K562 (cell line): Measurements from ENCODE around the gene TMEM95. TPM values are rescaled to one million over a fixed set of nuclear protein-coding genes. Genes with fewer than 3 reads are reported as not detected.

Experiments used
- ARID3A ChIP-seq: IDR thresholded peaks from 2 replicates; pipeline ENCODE4 v1.6.1; 2012; ENCODE audit warnings: low read depth, low read length, improper control_type of control experiment, borderline replicate concordance
- ETV1 ChIP-seq: fragments of 450-650 bp; conservative IDR thresholded peaks from 2 replicates; pipeline ENCODE4 v1.6.1; 2016; ENCODE audit warnings: missing genetic modification characterization, control low read depth, low read depth, missing compliant biosample characterization
- ETV6 ChIP-seq, 3 experiments: fragments of 150-350 bp in 1 of 3; sonication (generic) in 1 of 3; formaldehyde crosslinking in 1 of 3; IDR thresholded peaks; 2 replicates each; pipeline versions ENCODE4 v1.6.1 to v1.8.0; 2014 to 2022; ENCODE audit warnings: borderline replicate concordance in 2 of 3, low read depth in 2 of 3, antibody characterized with exemption in 1 of 3, low read length in 1 of 3, mild to moderate bottlenecking in 1 of 3, missing genetic modification reagents in 1 of 3
- HNRNPH1 ChIP-seq: fragments of 200-400 bp; formaldehyde crosslinking; optimal IDR thresholded peaks from 2 replicates; pipeline ENCODE3; 2017; ENCODE audit warnings: low read depth, mild to moderate bottlenecking, low read length, moderate library complexity
- HNRNPK ChIP-seq: fragments of 200-400 bp; formaldehyde crosslinking; IDR thresholded peaks from one replicate; pipeline ENCODE4 v1.6.1; 2018; ENCODE audit warnings: mild to moderate bottlenecking, low read depth, low read length; ENCODE audit not compliant: poor library complexity, severe bottlenecking
- NR3C1 ChIP-seq: sonication (generic); formaldehyde crosslinking; IDR thresholded peaks from 2 replicates; pipeline ENCODE4 v1.8.1; 2022; ENCODE audit warnings: missing genetic modification reagents
- PHF20 ChIP-seq: fragments of 450-650 bp; IDR thresholded peaks from 2 replicates; pipeline ENCODE4 v1.6.1; 2018; ENCODE audit not compliant: partially characterized antibody
- SRSF3 ChIP-seq: fragments of 200-400 bp; formaldehyde crosslinking; IDR thresholded peaks from 2 replicates; pipeline ENCODE4 v1.6.1; 2016; ENCODE audit warnings: mild to moderate bottlenecking, low read length, moderate library complexity; ENCODE audit not compliant: insufficient read depth
- SRSF7 ChIP-seq: fragments of 200-400 bp; formaldehyde crosslinking; optimal IDR thresholded peaks from 2 replicates; pipeline ENCODE3; 2017; ENCODE audit warnings: mild to moderate bottlenecking, low read depth, low read length
- TRIM28 ChIP-seq: fragments of 450-650 bp; IDR thresholded peaks from 2 replicates; pipeline ENCODE4 v1.6.1; 2017
- ZFP1 ChIP-seq: fragments of 450-650 bp; formaldehyde crosslinking; IDR thresholded peaks from 2 replicates; pipeline ENCODE4 v1.4.0; 2020; ENCODE audit warnings: mild to moderate bottlenecking, mixed read lengths
- ZFP36 ChIP-seq: fragments of 150-350 bp; IDR thresholded peaks from 2 replicates; pipeline ENCODE4 v1.6.1; 2018; ENCODE audit warnings: low read length, low read depth; ENCODE audit not compliant: partially characterized antibody
- ZKSCAN8 ChIP-seq: fragments of 200-800 bp; sonication (Bioruptor generic); IDR thresholded peaks from 2 replicates; pipeline ENCODE4 v1.6.1; 2016; ENCODE audit warnings: missing genetic modification characterization, missing compliant biosample characterization
- ZNF639 ChIP-seq, 2 experiments: fragments of 200-800 bp in 1 of 2; sonication (Bioruptor generic) in 1 of 2; sonication (generic) in 1 of 2; formaldehyde crosslinking in 1 of 2; IDR thresholded peaks in 1 of 2; conservative IDR thresholded peaks in 1 of 2; 2 replicates each; pipeline versions ENCODE4 v1.5.0 to v1.6.1; 2016 to 2020; ENCODE audit warnings: missing compliant biosample characterization in 1 of 2, missing genetic modification characterization in 1 of 2, missing genetic modification reagents in 1 of 2
- ZNF76 ChIP-seq: fragments of 250-450 bp; sonication (Bioruptor Pico); IDR thresholded peaks from 2 replicates; pipeline ENCODE4 v1.4.0; 2020; ENCODE audit warnings: mild to moderate bottlenecking, moderate library complexity, borderline replicate concordance
- ZSCAN32 ChIP-seq: fragments of 450-650 bp; formaldehyde crosslinking; IDR thresholded peaks from 2 replicates; pipeline ENCODE4 v1.4.0; 2020; ENCODE audit warnings: mild to moderate bottlenecking, moderate library complexity
- polyA plus RNA-seq, 8 experiments: library from polyadenylated mRNA; depleted of rRNA in 4 of 8; stranded (reverse) in 5 of 8; unstranded in 3 of 8; fragments of >200 nt; fragmentation: Nextera tagmentation in 2 of 8; fragmentation: Illumina TruSeq in 1 of 8; extraction: Ambion mirVana in 2 of 8; extraction: Trizol in 1 of 8; gene quantifications; 2 replicates each; pipeline versions ENCODE4 v1.2.1 to v1.2.3, GENCODE V29; 2011 to 2014; ENCODE audit warnings: inconsistent platforms in 1 of 8, missing spikeins in 1 of 8
- total RNA-seq, 7 experiments: library from RNA; depleted of rRNA in 6 of 7; stranded (reverse); fragments of >200 nt in 6 of 7; fragmentation: Illumina TruSeq in 2 of 7; extraction: Trizol in 2 of 7; gene quantifications; 2 replicates each; pipeline versions ENCODE4 v1.2.1 to v1.2.3, GENCODE V29; 2011 to 2021; ENCODE audit warnings: low replicate concordance in 1 of 7
- TF ChIP-seq, protein P1 (sequence below): fragments of 450-650 bp; formaldehyde crosslinking; IDR thresholded peaks from 2 replicates; pipeline ENCODE4 v1.4.0; 2022; ENCODE audit warnings: missing genetic modification characterization
- TF ChIP-seq, protein P2 (sequence below): fragments of 250-450 bp; sonication (Bioruptor Pico); IDR thresholded peaks from 2 replicates; pipeline ENCODE4 v1.8.0; 2021; ENCODE audit warnings: moderate library complexity, mild to moderate bottlenecking, inconsistent platforms
- TF ChIP-seq, protein P3 (sequence below): sonication (generic); formaldehyde crosslinking; IDR thresholded peaks from 2 replicates; pipeline ENCODE4 v1.8.1; 2022; ENCODE audit warnings: missing genetic modification reagents

The TMEM95 gene
- total and polyA plus RNA-seq, 9 of the 15 experiments (the other 6 are each of a cell fraction or from before 2014, with no cell fraction given) = not detected

DNA sequence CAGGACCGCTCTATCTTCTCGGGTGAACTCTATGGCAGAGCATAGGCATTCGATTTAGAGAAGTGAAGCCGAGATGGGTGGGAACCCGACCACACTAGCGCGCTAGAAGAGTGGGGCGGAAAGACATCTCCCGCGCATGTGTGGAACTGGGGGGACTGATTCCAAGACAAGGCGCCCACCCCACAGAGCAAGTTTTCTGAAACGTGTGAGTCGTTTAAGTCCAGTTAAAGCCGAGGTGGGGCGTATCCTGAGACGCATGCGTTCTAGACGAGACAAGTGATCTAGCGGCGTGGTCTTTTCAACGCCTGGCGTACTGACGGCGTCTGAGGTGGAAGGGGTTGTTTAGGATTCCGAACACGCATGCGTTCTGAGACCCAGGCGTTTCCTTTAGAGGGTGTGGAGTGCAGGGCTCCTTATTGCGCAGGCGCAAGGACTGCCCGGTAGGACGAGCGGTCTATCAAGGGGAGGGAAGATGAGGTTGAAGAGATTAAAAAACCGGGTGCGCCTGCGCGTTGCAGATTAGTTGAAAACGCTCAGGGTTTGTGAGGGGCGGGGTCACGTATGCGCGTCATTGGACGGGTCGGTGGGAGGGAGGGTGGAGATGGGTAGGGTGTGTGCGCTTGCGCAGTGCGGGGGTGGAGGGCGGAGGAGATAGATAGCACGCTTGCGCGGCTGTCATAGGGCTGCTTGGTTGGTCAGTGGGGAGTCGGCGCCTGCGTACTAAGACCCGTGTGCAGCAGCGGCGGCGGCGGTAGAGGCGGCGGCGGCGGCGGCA, 47.9 kb upstream of the TMEM95 start, which contains the start of gene EIF5A (continued):
- no peak for TF ChIP-seq SRSF7
- TF ChIP-seq ZSCAN32 = no peak
- no peak for TF ChIP-seq ARID3A
- no peak for TF ChIP-seq ETV1 (tag)
- no peak for TF ChIP-seq ZFP1
- TF ChIP-seq TRIM28 = no peak
- TF ChIP-seq, protein P1, sequence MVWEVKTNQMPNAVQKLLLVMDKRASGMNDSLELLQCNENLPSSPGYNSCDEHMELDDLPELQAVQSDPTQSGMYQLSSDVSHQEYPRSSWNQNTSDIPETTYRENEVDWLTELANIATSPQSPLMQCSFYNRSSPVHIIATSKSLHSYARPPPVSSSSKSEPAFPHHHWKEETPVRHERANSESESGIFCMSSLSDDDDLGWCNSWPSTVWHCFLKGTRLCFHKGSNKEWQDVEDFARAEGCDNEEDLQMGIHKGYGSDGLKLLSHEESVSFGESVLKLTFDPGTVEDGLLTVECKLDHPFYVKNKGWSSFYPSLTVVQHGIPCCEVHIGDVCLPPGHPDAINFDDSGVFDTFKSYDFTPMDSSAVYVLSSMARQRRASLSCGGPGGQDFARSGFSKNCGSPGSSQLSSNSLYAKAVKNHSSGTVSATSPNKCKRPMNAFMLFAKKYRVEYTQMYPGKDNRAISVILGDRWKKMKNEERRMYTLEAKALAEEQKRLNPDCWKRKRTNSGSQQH (CRISPR knock-in tag) = no peak
- TF ChIP-seq PHF20 = no peak
- TF ChIP-seq ETV6 (IDR thresholded peaks at IDR 0.05; ENCODE audit: borderline replicate concordance in 1 of 2, low read depth in 2 of 2, low read length in 1 of 2) = no peak
- TF ChIP-seq ETV6 (CRISPR knock-in tag; IDR thresholded peaks at IDR 0.05; ENCODE audit: borderline replicate concordance) = no peak
- TF ChIP-seq, protein P2, sequence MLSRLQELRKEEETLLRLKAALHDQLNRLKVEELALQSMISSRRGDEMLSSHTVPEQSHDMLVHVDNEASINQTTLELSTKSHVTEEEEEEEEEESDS = no peak
- no peak for TF ChIP-seq ZKSCAN8 (CRISPR knock-in tag)
- TF ChIP-seq ZNF76 (CRISPR knock-in tag) = no peak
- no peak for TF ChIP-seq SRSF3
- TF ChIP-seq NR3C1 (CRISPR knock-in tag) = no peak
- no peak for TF ChIP-seq HNRNPH1
- TF ChIP-seq HNRNPK = no peak
- TF ChIP-seq ZNF639 (CRISPR knock-in tag; conservative IDR thresholded peaks at IDR 0.05 in 1 of 2, IDR thresholded peaks at IDR 0.05 in 1 of 2) = peak in 1 of 2 experiments; percentile 92; a peak in 2 of 4 replicates
- no peak for TF ChIP-seq ZFP36
- TF ChIP-seq, protein P3, sequence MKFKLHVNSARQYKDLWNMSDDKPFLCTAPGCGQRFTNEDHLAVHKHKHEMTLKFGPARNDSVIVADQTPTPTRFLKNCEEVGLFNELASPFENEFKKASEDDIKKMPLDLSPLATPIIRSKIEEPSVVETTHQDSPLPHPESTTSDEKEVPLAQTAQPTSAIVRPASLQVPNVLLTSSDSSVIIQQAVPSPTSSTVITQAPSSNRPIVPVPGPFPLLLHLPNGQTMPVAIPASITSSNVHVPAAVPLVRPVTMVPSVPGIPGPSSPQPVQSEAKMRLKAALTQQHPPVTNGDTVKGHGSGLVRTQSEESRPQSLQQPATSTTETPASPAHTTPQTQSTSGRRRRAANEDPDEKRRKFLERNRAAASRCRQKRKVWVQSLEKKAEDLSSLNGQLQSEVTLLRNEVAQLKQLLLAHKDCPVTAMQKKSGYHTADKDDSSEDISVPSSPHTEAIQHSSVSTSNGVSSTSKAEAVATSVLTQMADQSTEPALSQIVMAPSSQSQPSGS = no peak
